Measurements from ENCODE around the gene ERBB3.
A peak's percentile ranks its signal among the peaks of the same experiment; 100 is the strongest.

The ERBB3 gene

GRCh38 chr12:56080556-56081138 lies 682 bp downstream of the ERBB3 start:
- peak; percentile 20 for DNase-seq

- DNase-seq = peak; percentile 20
These were observed 1.7 kb downstream of the ERBB3 start for GRCh38 chr12:56081393-56082347.

GRCh38 chr12:56082382-56082781 lies 2.4 kb downstream of the ERBB3 start:
- DNase-seq = no peak

GRCh38 chr12:56082967-56083366 lies 3.0 kb downstream of the ERBB3 start:
- no peak for DNase-seq

DNA sequence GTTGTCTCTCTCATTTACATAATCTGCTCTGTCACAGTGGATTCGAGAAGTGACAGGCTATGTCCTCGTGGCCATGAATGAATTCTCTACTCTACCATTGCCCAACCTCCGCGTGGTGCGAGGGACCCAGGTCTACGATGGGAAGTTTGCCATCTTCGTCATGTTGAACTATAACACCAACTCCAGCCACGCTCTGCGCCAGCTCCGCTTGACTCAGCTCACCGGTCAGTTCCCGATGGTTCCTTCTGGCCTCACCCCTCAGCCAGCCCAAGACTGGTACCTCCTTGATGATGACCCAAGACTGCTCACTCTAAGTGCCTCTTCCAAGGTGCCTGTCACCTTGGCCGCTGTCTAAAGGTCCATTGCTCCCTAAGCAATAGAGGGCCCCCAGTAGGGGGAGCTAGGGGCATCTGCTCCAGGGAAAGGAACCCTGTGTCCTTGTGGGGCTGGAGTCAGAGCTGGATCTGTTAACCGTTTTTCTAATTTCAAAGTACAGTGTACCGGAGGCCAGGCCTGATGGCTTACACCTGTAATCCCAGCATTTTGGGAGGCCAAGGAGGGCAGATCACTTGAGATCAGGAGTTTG lies 5.1 kb downstream of the ERBB3 start:
- DNase-seq = no peak

DNA sequence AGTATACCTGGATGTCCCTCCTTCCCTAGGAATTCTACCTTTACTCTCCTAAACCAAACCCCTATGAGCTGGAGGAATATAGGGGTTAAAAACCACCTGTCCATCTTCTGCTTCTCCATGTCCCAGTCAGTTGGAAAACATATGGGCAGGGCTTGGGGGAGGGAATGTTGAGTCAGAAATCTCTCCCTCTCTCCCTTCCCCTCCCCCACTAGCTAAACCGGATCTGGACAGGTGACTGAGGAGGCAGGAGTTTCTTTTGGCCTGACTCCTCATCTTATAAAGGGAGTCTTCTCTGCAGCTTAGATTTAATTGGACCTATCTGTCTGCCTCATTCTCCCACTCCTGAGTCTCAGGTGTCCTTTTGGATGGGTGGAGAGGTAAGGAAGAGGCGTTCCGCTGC lies 6.1 kb downstream of the ERBB3 start:
- no peak for DNase-seq

DNA sequence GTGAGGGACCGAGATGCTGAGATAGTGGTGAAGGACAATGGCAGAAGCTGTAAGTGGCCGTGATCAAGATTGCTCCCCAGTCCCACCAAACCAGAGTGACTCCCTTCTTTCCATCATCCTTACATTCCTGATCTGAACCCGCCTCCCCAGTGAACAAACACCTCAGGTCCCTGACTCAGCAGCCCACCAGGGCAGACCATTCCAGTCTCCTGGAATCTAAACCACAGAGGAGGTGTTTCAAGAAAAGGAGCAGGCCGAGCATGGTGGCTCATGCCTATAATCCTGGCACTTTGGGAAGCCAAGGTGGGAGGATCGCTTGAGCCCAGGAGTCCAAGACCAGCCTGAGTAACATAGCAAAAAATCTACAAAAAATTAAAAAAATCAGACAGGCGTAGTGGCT lies 6.6 kb downstream of the ERBB3 start:
- DNase-seq = no peak

DNA sequence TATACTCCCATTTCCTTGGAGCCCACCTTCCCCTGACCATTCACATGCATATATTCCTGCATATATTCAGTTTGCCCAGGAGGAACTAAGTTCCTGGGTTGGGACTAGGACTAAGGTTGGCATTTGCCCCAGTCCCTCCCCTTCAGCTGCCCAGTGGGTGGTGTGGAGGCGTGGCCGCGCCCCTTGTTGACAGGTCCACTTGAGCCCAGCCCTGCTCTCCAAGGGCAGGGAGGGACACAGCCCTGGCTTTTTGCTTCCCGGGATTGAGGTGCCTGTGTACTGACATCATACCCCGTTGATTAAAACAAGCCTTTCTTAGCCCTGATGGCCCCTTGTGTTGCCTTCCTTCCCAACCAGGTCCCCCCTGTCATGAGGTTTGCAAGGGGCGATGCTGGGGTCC lies 7.3 kb downstream of the ERBB3 start:
- DNase-seq = no peak

DNA sequence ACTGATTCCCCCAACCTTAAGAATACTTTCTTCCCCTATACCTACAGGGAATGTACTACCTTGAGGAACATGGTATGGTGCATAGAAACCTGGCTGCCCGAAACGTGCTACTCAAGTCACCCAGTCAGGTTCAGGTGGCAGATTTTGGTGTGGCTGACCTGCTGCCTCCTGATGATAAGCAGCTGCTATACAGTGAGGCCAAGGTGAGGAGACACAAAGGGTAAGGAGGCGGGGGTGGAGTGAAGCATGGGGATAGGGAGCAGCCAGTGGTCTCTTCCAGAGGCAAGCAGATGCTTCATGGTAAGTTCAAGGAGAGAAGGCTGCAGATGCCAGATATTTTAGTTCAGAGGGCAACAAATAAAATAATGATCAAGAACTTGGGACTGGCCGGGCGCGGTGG lies 17.8 kb downstream of the ERBB3 start:
- no peak for DNase-seq

DNA sequence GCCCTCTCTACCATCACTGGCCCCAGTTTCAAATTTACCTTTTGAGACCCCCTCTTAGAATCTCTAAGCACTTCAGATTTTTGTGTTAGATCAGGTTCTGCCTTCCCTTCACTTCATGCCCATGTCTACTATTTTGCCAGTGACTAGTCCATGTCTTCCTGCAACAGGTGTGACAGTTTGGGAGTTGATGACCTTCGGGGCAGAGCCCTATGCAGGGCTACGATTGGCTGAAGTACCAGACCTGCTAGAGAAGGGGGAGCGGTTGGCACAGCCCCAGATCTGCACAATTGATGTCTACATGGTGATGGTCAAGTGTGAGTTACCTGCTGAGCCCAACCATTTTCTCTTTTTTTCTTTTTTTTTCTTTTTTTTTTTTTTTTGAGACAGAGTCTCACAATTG lies 18.6 kb downstream of the ERBB3 start:
- no peak for DNase-seq

GRCh38 chr12:56099787-56100186 lies 19.8 kb downstream of the ERBB3 start:
- DNase-seq = no peak

DNA sequence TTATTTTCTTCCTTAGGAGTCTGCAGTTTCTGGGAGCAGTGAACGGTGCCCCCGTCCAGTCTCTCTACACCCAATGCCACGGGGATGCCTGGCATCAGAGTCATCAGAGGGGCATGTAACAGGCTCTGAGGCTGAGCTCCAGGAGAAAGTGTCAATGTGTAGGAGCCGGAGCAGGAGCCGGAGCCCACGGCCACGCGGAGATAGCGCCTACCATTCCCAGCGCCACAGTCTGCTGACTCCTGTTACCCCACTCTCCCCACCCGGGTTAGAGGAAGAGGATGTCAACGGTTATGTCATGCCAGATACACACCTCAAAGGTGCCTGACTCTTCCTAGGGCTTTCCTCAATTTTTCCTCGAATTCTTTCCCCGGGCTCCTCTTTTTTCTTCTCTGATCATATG lies 21.1 kb downstream of the ERBB3 start:
- DNase-seq = no peak

- DNase-seq = no peak
These were observed 22.7 kb downstream of the ERBB3 start for GRCh38 chr12:56102683-56103065.

DNA sequence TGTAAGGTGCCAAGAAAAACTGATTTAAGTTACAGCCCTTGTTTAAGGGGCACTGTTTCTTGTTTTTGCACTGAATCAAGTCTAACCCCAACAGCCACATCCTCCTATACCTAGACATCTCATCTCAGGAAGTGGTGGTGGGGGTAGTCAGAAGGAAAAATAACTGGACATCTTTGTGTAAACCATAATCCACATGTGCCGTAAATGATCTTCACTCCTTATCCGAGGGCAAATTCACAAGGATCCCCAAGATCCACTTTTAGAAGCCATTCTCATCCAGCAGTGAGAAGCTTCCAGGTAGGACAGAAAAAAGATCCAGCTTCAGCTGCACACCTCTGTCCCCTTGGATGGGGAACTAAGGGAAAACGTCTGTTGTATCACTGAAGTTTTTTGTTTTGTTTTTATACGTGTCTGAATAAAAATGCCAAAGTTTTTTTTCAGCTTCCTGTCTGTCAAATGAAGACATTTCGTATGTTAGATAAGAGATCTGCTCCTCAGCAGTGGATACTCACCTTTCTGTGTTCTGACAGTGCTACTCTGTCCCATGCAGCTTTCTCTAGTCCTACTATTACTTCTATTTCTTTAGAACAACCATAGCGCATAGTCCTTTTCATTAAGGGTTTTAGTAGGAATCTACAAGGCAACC lies 23.2 kb downstream of the ERBB3 start:
- no peak for DNase-seq

GRCh38 chr12:56103823-56104108 lies 23.8 kb downstream of the ERBB3 start:
- DNase-seq = no peak

GRCh38 chr12:56104109-56104814 lies 24.3 kb downstream of the ERBB3 start, which contains the start of gene PA2G4:
Gene PA2G4, plus strand, starts transcription at chr12:56104559. Its CDS starts 179 bp downstream, at chr12:56104738.
- DNase-seq = peak; percentile 99

DNA sequence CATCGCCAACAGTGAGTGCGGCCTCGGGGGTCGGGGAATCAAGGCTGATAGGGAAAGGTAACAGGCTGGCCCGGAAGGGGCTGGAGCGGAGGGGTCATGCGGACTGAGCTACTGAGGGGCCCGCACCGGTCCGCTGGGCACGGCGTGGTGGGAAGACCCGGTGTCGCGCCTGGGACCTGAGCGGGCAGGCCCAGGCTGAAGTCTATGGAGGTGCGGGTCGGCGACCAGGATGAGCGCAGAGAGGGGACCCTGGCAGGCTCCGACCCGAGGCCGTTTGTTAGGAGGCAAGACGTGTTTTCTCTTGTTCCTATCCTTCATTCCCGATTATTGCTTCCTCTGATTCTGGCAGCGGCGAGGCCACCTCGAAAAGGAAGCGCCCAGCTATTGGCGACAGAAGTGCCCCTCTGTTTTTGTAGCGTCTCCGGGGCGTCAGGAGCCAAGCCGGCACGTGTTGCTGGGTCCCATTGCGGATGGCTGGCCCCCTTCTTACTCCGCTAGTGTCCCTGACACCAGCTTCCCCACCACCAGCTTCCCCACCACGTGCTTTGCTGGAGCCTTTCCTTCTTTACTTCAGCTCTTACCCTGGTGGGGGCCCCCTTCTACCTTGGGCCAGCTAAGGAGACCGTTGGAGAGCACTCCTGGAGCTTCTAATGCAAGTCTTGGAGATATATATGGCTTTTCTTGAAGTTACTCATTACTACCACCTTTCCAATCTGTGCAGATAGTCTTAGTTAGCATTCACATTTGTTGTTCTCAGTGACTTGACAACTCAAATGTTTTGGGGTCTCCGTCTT lies 25.0 kb downstream of the ERBB3 start:
- DNase-seq = peak; percentile 13

DNA sequence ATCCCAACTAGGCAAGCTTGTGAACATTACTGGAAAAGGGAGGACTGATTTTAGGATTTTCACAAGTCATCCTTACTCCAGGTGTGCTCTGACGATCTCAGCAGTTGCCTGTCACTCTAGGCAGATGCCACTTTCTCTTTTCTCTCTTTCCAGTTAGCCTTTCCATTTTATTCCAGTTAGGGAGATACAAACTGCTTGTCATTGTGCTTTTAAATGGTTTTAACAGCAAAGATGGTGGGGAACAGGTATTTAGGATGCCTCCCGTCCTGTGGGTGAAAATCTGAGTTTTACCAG lies 25.6 kb downstream of the ERBB3 start:
- no peak for DNase-seq

- DNase-seq = no peak
These were observed 27.3 kb downstream of the ERBB3 start for GRCh38 chr12:56107242-56107641.

GRCh38 chr12:56110571-56110970 lies 30.6 kb downstream of the ERBB3 start:
- no peak for DNase-seq

- no peak for DNase-seq
These were observed 34.1 kb downstream of the ERBB3 start for GRCh38 chr12:56114084-56114483.

DNA sequence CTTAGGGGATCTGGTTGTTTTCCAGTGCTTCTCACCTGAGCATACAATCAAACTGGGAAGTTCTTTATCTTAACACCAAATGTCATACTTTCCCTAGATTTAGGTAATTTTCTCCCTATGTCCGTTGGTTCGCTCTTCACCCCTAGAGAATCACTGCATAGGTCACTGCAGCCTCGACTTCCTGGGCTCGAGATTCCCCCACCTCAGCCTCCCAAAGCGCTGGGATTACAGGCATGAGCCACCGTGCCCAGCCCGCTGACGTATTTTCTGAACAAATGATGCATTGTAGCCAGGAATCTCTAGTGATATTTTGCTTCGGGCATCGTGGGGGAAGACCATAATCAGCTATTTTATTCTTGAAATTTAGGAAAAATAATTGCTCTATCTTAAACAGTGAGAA lies 35.4 kb downstream of the ERBB3 start:
- peak; percentile 58 for DNase-seq

Measured in eye (tissue), 1 donor.